Right ventricle myocardium inferior (tissue), 1 donor: ENCODE data around the gene APOBEC2. TPM values are rescaled to one million over a fixed set of nuclear protein-coding genes. Genes with fewer than 3 reads are reported as not detected.

Source experiments
- ATAC-seq: fragments of 200-7000 bp; cut with Tn5 transposase; one replicate; pipeline ENCODE4 v1.9.1; 2020; ENCODE audit warnings: mild to moderate bottlenecking, moderate library complexity
- DNase-seq: peaks from one replicate; pipeline ENCODE4 v3.0.0; 2021; ENCODE audit errors: missing footprints
- intact Hi-C: fragments of 100-400 bp; cut with DNase I; formaldehyde crosslinking; loops from one replicate; pipeline ENCODE4 v1.11.0; 2022
- total RNA-seq: library from RNA; stranded (reverse); fragmentation: NEBNext Ultra II Directional; extraction: Animal tissue kit (Norgen Biotek cat#: 25700); gene quantifications from one replicate; pipeline ENCODE4 v1.2.1, GENCODE V29; 2021
- donor health status: DM: no; HTN: yes; CAD: no; lungs with severe emphysema.

Gene APOBEC2
- total RNA-seq, 1 donor from 2014 or later, result 246 TPM

DNA sequence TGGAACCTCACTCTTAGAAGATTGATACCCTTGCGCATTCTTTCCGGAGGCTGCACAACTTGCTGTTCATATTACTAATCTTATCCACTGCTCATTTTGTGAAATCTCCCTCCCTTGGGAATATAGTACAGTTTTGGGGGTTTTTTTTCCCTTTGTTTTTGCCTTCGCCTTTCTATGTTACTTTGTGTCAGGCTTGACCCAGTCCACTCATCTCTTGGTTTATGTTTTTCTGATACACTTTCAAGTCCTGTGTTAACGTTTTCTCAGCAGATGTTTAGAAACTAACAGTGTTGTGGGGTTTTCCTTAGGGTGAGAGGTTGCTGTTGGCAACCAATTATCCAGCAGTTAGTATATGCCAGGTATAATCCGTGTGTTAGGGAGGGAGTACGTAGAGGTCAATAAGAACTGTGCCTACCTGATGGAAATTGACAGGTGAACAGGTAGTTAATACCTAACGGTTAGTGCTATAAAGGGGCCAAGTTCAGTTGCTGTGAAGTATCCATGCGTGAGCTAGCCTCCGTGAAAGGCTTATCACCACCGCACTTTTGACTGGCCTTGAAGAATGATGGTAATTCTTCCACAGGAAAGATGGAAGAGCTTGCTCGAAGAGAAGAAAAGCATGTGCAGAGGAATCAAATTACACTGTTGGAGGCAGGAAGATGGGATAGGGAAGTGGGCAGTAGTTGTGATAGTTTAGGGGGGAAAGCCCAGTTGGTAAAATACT is 21.1 kb downstream of the APOBEC2 start:
- intact Hi-C loops, result no loop called here
- no peak for ATAC-seq
- no peak for DNase-seq

DNA sequence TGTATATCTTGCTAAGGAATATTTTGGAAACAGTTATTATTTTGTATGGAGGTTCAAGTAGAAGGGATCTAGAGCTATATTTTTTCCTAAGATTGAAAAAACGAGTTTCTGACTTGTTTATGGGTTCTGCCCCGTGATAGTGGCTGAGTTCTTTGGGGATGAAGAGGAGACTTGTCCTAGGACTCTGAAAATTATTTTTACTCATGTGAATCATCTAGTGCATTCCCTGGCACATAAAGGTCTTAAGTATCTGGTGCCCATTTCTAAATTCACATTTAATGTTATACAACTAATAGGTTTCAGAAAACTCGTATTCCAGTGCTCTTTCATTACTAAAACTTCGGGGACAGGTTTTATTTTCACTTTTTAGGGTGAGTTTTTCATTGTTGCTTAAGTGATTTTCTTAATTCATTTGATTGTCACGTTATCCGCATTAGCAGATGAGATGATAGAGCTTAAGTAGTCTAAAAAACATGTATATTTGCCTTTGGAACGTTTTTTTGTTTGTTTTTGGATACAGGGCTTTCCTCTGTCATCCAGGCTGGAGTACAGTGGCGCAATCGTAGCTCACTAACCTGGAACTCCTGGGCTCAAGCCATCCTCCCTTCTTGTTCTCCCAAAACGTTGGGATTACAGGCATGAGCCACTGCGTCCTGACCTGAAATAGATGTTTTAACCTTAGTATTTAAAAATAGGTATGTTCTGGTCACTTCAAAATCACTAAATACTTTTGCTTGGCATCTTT is 21.9 kb downstream of the APOBEC2 start:
- intact Hi-C loops, result no loop called here
- ATAC-seq, result no peak
- DNase-seq, result no peak

DNA sequence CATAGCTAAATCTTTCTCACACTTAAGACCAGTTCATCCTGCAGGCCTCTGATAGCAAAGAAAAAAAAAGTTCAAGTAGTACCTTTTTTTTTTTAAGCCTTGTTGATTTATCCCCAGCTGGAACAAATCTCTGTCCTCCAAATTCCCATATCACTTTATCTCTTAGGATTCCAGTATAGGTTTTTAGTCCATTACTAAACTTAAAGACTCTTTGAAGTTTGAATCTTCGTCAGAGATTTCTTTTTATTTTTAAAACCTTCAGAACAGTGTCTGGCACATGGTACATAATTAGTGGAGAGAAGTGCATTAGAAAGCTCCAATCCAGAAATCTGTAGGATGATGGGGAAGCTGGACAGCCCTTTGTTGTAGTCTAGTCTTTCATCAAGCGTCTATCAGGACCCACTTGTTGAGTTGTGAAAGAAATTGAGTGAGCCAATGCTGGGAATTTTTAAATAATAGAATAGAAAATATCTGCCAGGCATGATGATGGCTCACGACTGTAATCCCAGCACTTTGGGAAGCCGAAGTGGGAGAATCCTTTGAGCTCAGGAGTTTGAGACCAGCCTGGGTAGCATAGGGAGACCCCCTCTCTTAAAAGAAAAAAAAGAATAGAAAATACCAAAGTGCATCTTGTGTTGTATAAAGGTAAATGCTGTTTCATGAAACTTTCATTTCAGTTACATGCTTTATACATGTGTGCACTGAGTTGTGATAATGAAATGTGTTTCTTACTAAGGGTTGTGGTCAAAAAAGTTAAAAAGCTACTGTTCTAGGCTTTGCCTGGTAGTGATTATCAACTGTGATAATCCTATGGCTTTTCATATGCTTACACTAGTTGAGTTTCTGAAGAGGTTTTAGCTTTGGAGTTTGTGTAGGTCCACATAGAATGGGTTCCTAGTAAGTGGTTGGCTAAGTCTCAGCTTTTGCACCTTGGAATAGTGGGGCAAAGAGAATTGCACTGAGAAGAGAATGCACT is 22.9 kb downstream of the APOBEC2 start:
- DNase-seq (no peak), ATAC-seq (no peak)
- intact Hi-C loops, result no loop called here

DNA sequence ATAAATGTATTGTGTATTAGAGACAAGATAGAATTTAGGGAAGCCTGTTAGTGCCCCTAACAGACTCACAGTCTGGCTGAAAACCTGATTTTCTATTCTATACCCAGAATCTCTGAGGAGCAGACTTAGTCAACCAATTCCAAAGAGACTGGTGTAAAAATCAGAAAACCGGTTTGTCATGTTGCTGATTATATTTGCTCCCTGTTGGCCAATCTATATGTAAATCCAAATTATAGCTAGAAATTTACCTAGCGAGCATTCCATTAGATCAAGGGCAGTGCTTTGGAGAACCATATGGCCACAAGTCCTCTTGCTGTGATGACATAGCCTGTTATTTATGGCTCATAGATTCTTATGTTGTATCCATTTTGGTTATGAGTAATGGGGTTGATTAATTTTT is 24.5 kb downstream of the APOBEC2 start:
- ATAC-seq, result no peak
- intact Hi-C loops, result no loop called here
- no peak for DNase-seq

DNA sequence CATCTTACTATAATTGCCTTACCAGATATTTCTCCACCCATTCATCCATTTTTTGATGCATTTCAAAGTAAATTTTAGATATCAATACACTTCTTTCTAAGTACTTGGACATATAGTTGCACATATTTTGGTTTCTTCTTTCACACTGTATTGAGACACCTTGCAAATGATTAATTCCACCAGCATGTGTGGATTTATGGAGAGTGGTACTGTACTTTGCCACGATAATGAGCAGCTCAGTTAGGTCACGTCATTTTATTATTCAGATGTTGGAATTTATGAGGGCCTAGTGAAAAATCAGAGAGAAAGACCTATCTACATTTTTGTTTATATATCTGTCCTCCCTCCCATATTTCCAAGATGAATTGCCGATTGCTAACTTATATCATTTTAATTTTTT is 25.1 kb downstream of the APOBEC2 start:
- ATAC-seq, result no peak
- intact Hi-C loops, result no loop called here
- DNase-seq, result no peak

DNA sequence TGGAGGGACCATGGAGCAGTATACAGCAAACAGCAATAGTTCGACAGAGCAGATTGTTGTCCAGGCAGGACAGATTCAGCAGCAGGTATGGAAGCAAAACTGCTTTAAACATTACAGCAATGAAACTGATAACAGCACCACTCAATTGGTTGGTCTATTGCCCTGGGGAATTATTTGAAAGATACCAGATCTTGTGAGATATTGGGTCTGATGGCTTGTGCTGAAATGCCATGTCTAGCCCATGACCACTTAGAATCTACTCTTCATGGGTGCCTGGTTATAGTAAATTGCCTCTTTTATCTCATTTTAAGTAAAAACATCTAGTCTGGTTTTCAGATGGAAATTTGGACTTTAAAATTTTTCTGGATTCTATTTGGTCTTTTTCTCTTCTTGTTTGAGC is 26.1 kb downstream of the APOBEC2 start:
- intact Hi-C loops, result no loop called here
- ATAC-seq, result no peak
- DNase-seq, result no peak

DNA sequence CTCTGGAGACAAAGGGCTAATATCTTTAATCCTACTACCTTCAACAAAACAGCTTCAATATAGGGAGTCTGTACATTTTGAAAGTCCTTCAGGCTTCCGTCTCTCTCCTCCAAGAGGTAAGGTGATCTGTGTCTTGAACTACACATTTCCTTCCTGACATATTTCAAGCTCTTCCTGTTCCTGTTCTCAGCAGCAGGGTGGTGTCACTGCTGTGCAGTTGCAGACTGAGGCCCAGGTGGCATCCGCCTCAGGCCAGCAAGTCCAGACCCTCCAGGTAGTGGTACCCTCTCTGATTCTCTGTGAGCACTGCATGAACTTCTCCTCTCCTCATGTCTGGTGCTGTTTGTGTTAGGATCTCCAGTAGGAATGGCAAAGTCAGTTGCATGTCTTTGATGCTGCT is 27.6 kb downstream of the APOBEC2 start:
- ATAC-seq (no peak), DNase-seq (no peak)
- intact Hi-C loops, result no loop called here

DNA sequence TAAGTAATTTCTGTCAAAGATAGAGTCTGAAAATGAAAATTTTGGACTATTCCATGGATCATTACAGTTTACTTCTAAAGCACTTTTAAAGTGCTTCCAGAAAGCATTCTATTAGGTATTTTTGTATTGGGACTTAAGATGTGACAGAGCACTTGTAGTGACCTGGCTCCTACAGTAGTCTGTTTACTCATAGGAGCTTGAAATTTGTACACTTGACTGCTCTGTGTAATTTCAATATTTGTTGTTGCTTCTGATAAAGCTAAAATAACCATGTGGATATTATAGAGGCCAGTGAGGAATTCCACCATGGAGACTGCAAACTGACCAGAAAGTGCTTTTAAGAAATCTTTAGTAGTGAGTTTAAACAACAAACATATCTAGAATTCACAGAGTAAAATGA is 30.1 kb downstream of the APOBEC2 start:
- DNase-seq, result no peak
- intact Hi-C loops, result no loop called here
- no peak for ATAC-seq

DNA sequence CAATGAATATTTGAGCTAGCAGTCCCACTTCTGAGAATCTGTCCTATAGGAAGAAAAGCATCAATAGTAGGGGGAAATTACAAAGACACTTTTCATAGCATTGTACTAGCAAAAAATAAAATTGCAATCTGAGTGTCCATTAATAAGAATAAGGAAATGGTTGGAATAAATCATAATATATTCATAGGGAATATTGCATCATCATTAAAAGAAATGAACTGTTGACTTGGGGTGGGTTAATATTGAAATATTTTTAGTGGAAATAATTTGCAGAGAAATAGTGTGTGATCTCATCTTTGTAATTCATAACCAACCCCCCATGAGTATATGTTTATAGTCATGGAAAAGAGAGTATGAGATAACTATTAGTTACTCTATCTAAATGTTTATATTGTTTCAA is 32.2 kb downstream of the APOBEC2 start:
- ATAC-seq (no peak), DNase-seq (no peak)
- intact Hi-C loops, result no loop called here

DNA sequence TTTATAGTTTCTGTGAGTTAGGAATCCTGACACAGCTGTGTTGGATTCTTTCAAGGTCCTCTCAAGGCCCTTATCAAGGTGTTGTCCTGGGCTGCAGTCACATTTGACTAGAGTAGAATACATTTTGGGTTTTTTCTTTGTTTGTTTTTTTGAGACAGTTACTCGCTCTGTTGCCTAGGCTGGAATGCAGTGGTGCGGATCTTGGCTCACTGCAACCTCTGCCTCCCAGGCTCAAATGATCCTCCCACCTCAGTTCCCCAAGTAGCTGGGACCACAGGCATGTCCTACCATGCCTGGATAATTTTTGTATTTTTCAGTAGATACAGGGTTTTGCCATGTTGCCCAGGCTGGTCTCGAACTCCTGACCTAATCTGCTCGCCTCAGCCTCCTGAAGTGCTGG is 35.4 kb downstream of the APOBEC2 start:
- DNase-seq, result no peak
- intact Hi-C loops, result no loop called here
- no peak for ATAC-seq

DNA sequence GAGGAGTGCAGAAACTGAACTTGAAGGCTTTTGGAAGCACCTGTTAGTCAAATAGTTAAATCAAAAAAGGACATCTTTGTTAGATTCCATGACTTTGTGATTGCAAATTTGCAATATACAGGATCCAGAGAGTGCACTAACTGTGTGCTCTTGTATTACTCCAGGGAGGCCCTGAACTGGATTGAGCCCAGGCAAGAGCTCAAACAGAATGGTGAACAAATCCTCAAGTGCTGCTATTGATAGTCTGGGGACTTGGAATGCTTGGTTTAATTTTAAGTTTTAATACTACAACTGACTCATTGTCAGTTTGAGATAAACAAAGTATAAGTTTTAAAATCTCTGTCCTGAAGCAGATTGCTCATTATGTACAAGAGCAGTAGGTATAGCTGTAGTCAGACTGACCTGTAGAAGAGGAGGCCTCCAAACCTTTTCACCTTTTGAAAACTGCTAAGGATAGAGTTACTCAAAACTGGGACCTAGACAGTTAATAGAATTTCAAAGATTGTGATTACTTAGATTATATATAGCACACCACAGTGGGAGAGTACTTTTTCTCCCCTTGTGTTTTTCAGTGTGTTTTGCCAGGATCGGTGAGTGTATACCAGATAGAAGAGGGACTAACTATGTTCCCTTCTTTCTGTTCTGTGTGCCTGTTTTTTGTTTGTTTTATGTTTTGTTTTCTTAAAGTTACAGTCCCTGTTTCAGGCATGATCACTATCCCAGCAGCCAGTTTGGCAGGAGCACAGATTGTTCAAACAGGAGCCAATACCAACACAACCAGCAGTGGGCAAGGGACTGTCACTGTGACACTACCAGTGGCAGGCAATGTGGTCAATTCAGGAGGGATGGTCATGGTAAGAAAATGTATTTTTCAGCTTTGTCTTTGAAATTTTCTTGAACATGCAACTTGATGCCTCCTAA is 38.1 kb downstream of the APOBEC2 start:
- ATAC-seq (no peak), DNase-seq (no peak)
- intact Hi-C loops, result loop anchor here (10.0 kb wide), 1 partner anchor 224 kb away; no protein-coding TSS in a partner anchor

DNA sequence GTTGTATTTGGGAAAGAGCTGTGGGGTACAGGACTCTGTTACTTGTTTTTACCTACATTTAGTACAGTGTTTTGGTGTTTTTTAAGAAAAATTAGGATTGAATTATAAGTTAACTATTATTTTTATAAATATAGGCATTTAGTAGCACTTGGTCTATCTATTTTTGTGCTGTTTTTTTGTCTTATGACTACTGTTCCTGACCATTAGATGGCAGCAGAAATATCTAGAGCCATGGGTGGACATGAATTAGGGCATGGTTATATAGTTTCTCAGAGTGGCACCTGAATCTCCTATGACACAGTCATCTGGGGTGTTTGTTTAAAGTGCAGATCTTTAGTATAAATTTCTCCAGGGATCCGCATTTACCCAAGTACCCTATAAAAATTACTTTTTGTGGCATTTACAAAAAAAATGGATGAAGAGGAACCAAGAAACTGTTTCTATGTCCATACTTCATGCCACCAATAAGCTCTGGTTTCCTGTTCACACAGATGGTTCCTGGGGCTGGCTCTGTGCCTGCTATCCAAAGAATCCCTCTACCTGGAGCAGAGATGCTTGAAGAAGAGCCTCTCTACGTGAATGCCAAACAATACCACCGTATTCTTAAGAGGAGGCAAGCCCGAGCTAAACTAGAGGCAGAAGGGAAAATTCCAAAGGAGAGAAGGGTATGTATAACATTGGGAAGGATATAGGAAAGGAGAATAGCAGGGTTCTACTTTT is 39.6 kb downstream of the APOBEC2 start:
- no peak for DNase-seq
- no peak for ATAC-seq
- intact Hi-C loops, result loop anchor here (10.0 kb wide), 1 partner anchor 222 kb away; no protein-coding TSS in a partner anchor

DNA sequence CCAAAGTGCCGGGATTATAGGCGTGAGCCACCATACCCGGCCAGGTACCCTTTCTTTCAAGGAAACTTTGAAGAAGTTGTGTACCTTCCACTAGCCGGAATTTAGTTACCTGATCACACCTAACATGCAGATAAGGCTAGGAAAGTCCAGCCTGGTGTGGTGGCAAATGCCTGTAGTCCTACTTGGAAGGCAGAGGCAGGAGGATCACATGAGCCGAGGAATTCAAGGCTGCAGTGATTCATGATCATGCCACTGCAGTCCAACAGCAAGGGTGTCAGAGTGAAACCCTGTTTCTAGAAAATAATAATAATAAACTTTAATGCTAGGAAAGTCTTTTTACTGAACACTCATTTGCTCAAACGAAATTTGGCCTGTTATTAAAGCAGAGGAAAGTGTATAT is 40.7 kb downstream of the APOBEC2 start:
- ATAC-seq, result no peak
- no peak for DNase-seq
- intact Hi-C loops, result loop anchor here (10.0 kb wide), 1 partner anchor 221 kb away; no protein-coding TSS in a partner anchor

DNA sequence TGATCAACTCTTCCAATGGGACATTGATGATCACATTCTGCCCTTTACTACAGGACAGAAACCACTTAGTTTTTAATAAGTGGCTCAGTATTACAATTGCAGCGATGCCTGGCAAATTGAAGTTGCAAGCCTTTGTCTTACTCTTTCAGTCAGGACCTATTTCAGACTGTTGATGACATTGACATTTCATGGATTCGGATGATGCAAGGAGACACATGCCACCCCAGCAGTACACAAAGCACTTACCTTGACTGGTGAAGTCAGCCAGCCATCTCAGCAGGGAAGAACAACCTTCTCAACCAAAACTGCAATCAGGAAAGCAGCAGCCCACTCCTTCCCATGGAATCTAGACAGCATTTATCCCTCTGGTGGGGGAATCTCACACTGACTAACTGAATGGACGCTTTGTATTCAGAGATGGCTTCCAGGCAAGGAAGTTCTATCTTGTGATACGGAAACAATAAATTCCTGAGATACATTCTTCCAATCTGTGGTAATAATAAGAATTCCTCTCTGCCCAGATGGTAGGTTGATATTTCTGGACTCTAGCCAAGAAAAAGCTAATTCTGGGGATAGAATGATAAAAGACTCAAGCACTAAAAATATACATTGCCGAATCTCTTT is 44.6 kb downstream of the APOBEC2 start:
- DNase-seq, result no peak
- intact Hi-C loops, result loop anchor here (10.0 kb wide), 1 partner anchor 217 kb away; no protein-coding TSS in a partner anchor
- no peak for ATAC-seq

DNA sequence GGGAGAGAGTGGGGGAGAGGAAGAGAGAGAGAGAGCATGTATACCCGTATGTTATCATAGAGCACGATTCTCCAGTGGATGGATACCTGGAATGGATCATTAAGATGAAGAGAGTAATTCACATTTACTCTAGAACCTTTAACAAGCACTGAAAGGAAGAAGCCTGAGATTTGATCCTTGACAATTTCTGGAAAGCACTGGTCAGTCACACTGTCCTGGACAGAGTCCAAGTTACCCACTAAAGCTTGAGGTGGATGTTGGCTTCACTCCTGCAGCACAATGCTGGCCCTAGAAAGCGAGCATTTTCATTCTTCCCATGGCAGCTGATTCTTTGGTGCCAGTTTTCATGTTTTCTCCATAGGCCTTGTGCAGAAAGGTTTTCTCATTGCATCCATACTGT is 45.4 kb downstream of the APOBEC2 start:
- DNase-seq, result no peak
- intact Hi-C loops, result loop anchor here (10.0 kb wide), 1 partner anchor 216 kb away; no protein-coding TSS in a partner anchor
- no peak for ATAC-seq

DNA sequence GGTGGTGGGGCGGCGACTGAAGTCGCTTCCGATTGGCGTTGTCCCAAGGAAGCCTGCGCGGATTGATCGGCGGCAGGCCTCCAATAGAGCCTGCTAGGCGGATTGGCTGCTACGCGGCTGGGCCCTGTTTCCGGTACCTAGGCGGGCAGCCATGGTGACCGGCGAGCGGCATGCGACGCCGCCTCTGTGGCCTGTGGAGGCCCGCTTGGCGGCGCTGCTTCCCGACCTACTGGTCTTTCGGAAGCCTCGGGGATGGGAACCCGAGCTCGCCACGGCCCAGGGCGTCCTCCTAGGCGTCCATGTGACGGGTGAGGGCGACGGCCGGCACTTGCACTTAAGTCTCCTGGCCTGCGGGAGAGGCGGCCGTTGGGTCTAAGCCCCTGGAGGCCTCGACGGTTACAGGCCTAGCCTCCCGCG is 47.9 kb downstream of the APOBEC2 start:
- intact Hi-C loops, result no loop called here
- peak; percentile 23 for ATAC-seq
- DNase-seq, result peak; percentile 63

DNA sequence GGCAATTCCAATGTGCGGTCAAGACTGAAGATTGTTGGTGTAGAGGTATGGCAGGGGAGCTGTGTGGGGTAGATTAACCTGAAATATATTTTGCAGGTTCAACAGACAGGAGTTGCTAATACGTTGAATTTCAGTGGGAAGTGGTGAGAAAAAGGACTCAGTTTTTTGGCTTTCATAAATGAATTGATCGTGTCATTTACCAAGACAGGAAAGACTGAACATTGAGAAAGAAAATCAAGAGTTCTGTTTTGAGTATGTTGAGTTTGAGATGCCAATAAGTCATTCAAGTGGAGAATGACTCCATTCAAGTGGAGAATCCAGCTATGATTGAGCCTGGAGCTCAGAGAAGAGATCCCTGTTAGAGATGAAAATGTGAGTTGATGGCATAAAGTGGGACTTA is 50.8 kb downstream of the APOBEC2 start:
- intact Hi-C loops, result no loop called here
- ATAC-seq, result no peak
- no peak for DNase-seq
